Measurements from ENCODE around the gene COL13A1. TPM values are rescaled to one million over a fixed set of nuclear protein-coding genes. Genes with fewer than 3 reads are reported as not detected.

Gene COL13A1
- total RNA-seq, 1 experiment from 2014 or later: 5.9 TPM

DNA sequence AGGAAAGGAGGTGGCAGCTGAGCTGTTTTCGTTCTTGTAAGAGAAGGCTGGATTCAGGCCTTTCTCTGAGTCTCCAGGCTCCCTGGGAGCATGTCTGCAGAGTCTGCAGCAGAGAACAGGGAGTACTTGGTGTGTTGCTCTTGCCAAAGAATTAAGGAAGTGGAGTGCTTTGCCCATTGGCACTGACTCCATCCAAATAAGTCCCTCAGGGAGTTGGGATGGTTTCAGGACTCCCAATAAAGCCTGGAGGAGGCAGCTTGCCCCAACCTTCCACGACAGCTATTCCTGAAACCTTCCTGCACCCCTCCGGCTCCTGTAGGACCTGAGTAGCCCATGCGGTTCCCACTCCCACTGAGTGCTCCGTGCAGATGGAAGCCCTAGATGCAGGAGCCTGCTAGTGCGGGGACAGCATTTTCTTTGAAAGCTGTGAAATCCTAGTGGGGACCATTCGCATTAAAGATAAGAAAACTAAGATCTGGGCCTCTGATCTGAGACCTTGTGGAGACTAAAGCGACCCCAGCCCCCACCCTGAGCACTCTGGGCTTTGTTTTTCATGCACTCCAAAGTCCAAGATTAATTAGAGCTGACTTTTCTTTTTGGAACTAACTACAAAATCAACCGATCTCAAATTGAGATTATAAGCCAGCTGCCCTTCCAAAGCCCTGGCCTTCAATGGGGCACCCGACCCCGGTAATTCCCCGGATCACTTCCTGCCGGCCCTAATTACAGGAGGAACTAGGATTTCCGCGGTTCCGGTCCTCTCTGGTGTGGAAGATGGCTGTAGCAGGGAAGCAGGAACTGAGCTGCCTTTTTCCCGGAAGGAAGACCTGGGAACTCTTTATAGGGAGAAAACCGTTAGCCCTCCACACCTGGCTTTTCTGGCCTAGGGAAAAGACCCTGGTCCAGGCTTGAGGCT, 110.2 kb downstream of the COL13A1 start:
- intact Hi-C loops (cut with micrococcal nuclease): loop anchor here (5.0 kb wide), 2 partner anchors 110 to 270 kb away; partner anchors contain the start of gene COL13A1
- ATAC-seq: no peak
- H2AFZ ChIP-seq (ENCODE audit: low read depth, low read length, poor library complexity, severe bottlenecking): no peak overlapping the region
- no peaks in the 10 kb centered on the region for H3K4me1 ChIP-seq (ENCODE audit: control insufficient read depth in 1 of 2, insufficient read depth in 2 of 2, low read length in 2 of 2)
- H3K4me2 ChIP-seq (ENCODE audit: low read length): no peak overlapping the region
- no peaks in the 10 kb centered on the region for H3K27me3 ChIP-seq (ENCODE audit: insufficient read depth, low read length)
- no TSS peak for BruUV-seq (replicated peaks)
- no peaks in the 10 kb centered on the region for H3K79me2 ChIP-seq (ENCODE audit: insufficient read depth, low read length)
- no peaks in the 10 kb centered on the region for H3K9me3 ChIP-seq (ENCODE audit: control insufficient read depth in 1 of 2, insufficient read depth in 1 of 2, low read depth in 1 of 2, low read length in 2 of 2)
- no peaks in the 10 kb centered on the region for H3K36me3 ChIP-seq (ENCODE audit: control insufficient read depth in 1 of 2, insufficient read depth in 2 of 2, low read length in 2 of 2)
- H4K20me1 ChIP-seq (ENCODE audit: insufficient read depth): no peaks in the 10 kb centered on the region
- H3K4me3 ChIP-seq (replicated peaks in 1 of 2; ENCODE audit: low read depth in 1 of 2, low read length in 2 of 2): no peak overlapping the region
- H3K27ac ChIP-seq (ENCODE audit: low read depth, low read length): no peak overlapping the region
- ChIA-PET CTCF (interaction anchor here (1.4 to 6.7 kb wide), 4 partner anchors 11 to 123 kb away, joined by 4 to 120 read pairs (median 8); no protein-coding TSS in a partner anchor), RAD21 (ENCODE audit: low non-redundant PET in 1 of 2, low total read pairs in 2 of 2, uncharacterized antibody in 2 of 2, unreplicated experiment in 2 of 2) (interaction anchor here in 1 of 2 experiments (1.9 kb wide), 1 partner anchor 125 kb away, joined by 5 read pairs; no protein-coding TSS in a partner anchor), POLR2A (no interaction called here)
- TF ChIP-seq EGR1 (IDR thresholded peaks at IDR 0.05; ENCODE audit: low read depth) (no peak), EZH2 (IDR thresholded peaks at IDR 0.05) (no peak), ELF1 (IDR thresholded peaks at IDR 0.05; ENCODE audit: borderline replicate concordance, low read depth) (no peak), ZFX (IDR thresholded peaks at IDR 0.05) (no peak), YY1 (IDR thresholded peaks at IDR 0.05; ENCODE audit: extremely low read depth, insufficient replicate concordance, low read depth, low read length) (no peak), FOSL1 (IDR thresholded peaks at IDR 0.05; ENCODE audit: low read depth) (no peak), JUND (IDR thresholded peaks at IDR 0.05) (no peak), ZNF274 (IDR thresholded peaks at IDR 0.05; ENCODE audit: low read depth, low read length) (no peak), EZH2phosphoT487 (IDR thresholded peaks at IDR 0.05; ENCODE audit: borderline replicate concordance) (no peak), SRF (IDR thresholded peaks at IDR 0.05; ENCODE audit: low read depth) (no peak), POLR2AphosphoS5 (IDR thresholded peaks at IDR 0.05; ENCODE audit: low read depth, low read length) (no peak), CEBPB (IDR thresholded peaks at IDR 0.05; ENCODE audit: low read depth) (no peak), POLR2A (IDR thresholded peaks at IDR 0.05; ENCODE audit: borderline replicate concordance, extremely low read depth, insufficient read depth, insufficient read length) (no peak)
- TF ChIP-seq, protein P1, sequence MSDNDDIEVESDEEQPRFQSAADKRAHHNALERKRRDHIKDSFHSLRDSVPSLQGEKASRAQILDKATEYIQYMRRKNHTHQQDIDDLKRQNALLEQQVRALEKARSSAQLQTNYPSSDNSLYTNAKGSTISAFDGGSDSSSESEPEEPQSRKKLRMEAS (IDR thresholded peaks at IDR 0.05): no peak
- TF ChIP-seq, protein P2, sequence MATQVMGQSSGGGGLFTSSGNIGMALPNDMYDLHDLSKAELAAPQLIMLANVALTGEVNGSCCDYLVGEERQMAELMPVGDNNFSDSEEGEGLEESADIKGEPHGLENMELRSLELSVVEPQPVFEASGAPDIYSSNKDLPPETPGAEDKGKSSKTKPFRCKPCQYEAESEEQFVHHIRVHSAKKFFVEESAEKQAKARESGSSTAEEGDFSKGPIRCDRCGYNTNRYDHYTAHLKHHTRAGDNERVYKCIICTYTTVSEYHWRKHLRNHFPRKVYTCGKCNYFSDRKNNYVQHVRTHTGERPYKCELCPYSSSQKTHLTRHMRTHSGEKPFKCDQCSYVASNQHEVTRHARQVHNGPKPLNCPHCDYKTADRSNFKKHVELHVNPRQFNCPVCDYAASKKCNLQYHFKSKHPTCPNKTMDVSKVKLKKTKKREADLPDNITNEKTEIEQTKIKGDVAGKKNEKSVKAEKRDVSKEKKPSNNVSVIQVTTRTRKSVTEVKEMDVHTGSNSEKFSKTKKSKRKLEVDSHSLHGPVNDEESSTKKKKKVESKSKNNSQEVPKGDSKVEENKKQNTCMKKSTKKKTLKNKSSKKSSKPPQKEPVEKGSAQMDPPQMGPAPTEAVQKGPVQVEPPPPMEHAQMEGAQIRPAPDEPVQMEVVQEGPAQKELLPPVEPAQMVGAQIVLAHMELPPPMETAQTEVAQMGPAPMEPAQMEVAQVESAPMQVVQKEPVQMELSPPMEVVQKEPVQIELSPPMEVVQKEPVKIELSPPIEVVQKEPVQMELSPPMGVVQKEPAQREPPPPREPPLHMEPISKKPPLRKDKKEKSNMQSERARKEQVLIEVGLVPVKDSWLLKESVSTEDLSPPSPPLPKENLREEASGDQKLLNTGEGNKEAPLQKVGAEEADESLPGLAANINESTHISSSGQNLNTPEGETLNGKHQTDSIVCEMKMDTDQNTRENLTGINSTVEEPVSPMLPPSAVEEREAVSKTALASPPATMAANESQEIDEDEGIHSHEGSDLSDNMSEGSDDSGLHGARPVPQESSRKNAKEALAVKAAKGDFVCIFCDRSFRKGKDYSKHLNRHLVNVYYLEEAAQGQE (IDR thresholded peaks at IDR 0.05; ENCODE audit: low read depth): no peak
- TF ChIP-seq, protein P3, sequence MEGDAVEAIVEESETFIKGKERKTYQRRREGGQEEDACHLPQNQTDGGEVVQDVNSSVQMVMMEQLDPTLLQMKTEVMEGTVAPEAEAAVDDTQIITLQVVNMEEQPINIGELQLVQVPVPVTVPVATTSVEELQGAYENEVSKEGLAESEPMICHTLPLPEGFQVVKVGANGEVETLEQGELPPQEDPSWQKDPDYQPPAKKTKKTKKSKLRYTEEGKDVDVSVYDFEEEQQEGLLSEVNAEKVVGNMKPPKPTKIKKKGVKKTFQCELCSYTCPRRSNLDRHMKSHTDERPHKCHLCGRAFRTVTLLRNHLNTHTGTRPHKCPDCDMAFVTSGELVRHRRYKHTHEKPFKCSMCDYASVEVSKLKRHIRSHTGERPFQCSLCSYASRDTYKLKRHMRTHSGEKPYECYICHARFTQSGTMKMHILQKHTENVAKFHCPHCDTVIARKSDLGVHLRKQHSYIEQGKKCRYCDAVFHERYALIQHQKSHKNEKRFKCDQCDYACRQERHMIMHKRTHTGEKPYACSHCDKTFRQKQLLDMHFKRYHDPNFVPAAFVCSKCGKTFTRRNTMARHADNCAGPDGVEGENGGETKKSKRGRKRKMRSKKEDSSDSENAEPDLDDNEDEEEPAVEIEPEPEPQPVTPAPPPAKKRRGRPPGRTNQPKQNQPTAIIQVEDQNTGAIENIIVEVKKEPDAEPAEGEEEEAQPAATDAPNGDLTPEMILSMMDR (IDR thresholded peaks at IDR 0.05 in 2 of 3, conservative IDR thresholded peaks at IDR 0.05 in 1 of 3; ENCODE audit: borderline replicate concordance in 1 of 3, insufficient read depth in 1 of 3, low read depth in 2 of 3, low read length in 2 of 3): no peak
- H3K9ac ChIP-seq (ENCODE audit: low read length): no peak overlapping the region
- no peak for DNase-seq (ENCODE audit: low read depth, low spot score)
- H3K9me2 ChIP-seq (ENCODE audit: insufficient read depth): no peaks in the 10 kb centered on the region
